ENCODE measurements around the gene CHD3.

DNA sequence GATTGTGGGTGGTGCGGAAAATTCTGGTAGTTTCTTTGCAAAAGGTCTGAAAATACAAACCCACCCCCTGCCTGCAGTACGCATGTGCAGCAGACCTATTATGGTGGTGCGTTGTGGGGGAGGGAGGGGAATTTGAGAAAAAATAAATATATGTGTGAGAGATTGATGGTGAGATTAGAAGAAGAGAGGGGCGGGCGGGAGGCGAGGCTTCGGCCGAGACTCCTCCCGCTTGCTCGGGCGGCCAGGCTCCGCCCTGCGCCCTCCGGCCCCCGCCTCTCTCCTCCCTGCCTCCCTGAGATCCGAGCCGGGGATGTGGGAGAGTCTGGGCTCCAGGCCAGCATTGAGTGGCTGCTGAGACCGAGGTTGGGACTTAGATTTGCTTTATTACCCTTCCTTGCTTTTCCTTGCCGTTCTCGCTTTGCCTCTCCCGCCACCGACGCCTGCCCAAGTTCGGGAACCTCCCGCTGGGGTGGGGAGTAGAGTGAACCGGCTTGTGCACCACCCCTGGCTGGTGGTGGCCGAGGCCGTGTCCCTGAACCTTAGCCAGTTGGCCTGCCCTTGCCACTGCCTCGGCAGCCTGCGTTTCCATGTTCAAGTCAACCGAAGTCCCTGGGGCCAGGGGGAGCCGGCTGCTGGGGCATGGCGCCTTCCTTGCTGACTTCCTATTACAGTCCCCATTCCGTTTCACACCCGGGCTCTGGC lies 956 bp upstream of the CHD3 start:
- TF ChIP-seq, protein P1, sequence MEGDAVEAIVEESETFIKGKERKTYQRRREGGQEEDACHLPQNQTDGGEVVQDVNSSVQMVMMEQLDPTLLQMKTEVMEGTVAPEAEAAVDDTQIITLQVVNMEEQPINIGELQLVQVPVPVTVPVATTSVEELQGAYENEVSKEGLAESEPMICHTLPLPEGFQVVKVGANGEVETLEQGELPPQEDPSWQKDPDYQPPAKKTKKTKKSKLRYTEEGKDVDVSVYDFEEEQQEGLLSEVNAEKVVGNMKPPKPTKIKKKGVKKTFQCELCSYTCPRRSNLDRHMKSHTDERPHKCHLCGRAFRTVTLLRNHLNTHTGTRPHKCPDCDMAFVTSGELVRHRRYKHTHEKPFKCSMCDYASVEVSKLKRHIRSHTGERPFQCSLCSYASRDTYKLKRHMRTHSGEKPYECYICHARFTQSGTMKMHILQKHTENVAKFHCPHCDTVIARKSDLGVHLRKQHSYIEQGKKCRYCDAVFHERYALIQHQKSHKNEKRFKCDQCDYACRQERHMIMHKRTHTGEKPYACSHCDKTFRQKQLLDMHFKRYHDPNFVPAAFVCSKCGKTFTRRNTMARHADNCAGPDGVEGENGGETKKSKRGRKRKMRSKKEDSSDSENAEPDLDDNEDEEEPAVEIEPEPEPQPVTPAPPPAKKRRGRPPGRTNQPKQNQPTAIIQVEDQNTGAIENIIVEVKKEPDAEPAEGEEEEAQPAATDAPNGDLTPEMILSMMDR (IDR thresholded peaks at IDR 0.05): no peak
- peak; percentile 0 for TF ChIP-seq POLR2A (IDR thresholded peaks at IDR 0.05)
